Endothelial cell (in vitro differentiated cells): ENCODE data around the gene NOS2. TPM values are rescaled to one million over a fixed set of nuclear protein-coding genes. Genes with fewer than 3 reads are reported as not detected.
"Not testable (repeated sequence)": the region's sequence is repeated elsewhere in the genome, so short reads cannot be mapped to it uniquely, and the experiment has no call there.

Source experiments
- DNase-seq: peaks from one replicate; pipeline ENCODE4 v3.0.0; 2021; ENCODE audit warnings: low spot score
- H3K27ac Mint-ChIP-seq: one replicate; pipeline ENCODE4 v1.8.0; 2021; ENCODE audit warnings: mixed read lengths, inconsistent platforms; ENCODE audit not compliant: unreplicated experiment
- H3K27me3 Mint-ChIP-seq: one replicate; pipeline ENCODE4 v1.8.0; 2021; ENCODE audit warnings: mild to moderate bottlenecking, moderate library complexity, mixed read lengths, inconsistent platforms; ENCODE audit not compliant: unreplicated experiment
- H3K36me3 Mint-ChIP-seq: one replicate; pipeline ENCODE4 v1.8.0; 2021; ENCODE audit warnings: mild to moderate bottlenecking, low read depth, mixed read lengths, inconsistent platforms; ENCODE audit not compliant: unreplicated experiment
- H3K4me1 Mint-ChIP-seq: one replicate; pipeline ENCODE4 v1.8.0; 2021; ENCODE audit warnings: mild to moderate bottlenecking, mixed read lengths, inconsistent platforms; ENCODE audit not compliant: unreplicated experiment
- H3K4me3 Mint-ChIP-seq: one replicate; pipeline ENCODE4 v1.8.0; 2021; ENCODE audit warnings: mild to moderate bottlenecking, mixed read lengths, inconsistent platforms; ENCODE audit not compliant: unreplicated experiment
- H3K9me3 Mint-ChIP-seq: one replicate; pipeline ENCODE4 v1.8.0; 2021; ENCODE audit warnings: mixed read lengths, inconsistent platforms; ENCODE audit not compliant: unreplicated experiment
- total RNA-seq: library from RNA; stranded (reverse); fragmentation: NEBNext Ultra II Directional; extraction: Animal tissue kit (Norgen Biotek cat#: 25700); gene quantifications from one replicate; pipeline ENCODE4 v1.2.1, GENCODE V29; 2021; ENCODE audit not compliant: unreplicated experiment
- TF ChIP-seq, protein P1 (sequence below): fragments of 200-600 bp; sonication (generic); IDR thresholded peaks from one replicate; pipeline ENCODE4 v1.5.0; 2021; ENCODE audit warnings: antibody characterized with exemption; ENCODE audit not compliant: unreplicated experiment

The NOS2 gene
- total RNA-seq, 1 donor from 2014 or later: 1.3 TPM

- Mint-ChIP-seq H3K4me3 (no peak overlapping the region), H3K27ac (no peak overlapping the region), H3K27me3 (peaks cover 4% of the 10 kb centered on the region), H3K4me1 (peaks cover 7% of the 10 kb centered on the region), H3K36me3 (no peaks in the 10 kb centered on the region), H3K9me3 (no peaks in the 10 kb centered on the region)
- no peak for DNase-seq
- TF ChIP-seq, protein P1, sequence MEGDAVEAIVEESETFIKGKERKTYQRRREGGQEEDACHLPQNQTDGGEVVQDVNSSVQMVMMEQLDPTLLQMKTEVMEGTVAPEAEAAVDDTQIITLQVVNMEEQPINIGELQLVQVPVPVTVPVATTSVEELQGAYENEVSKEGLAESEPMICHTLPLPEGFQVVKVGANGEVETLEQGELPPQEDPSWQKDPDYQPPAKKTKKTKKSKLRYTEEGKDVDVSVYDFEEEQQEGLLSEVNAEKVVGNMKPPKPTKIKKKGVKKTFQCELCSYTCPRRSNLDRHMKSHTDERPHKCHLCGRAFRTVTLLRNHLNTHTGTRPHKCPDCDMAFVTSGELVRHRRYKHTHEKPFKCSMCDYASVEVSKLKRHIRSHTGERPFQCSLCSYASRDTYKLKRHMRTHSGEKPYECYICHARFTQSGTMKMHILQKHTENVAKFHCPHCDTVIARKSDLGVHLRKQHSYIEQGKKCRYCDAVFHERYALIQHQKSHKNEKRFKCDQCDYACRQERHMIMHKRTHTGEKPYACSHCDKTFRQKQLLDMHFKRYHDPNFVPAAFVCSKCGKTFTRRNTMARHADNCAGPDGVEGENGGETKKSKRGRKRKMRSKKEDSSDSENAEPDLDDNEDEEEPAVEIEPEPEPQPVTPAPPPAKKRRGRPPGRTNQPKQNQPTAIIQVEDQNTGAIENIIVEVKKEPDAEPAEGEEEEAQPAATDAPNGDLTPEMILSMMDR: no peak
Measured at GRCh38 chr17:27743281-27743885, 56.9 kb downstream of the NOS2 start.

GRCh38 chr17:27741971-27742575 lies 58.3 kb downstream of the NOS2 start:
- H3K4me3 Mint-ChIP-seq: no peak overlapping the region
- H3K27me3 Mint-ChIP-seq: peaks cover 4% of the 10 kb centered on the region
- H3K36me3 Mint-ChIP-seq: no peaks in the 10 kb centered on the region
- TF ChIP-seq, protein P1: no peak
- DNase-seq: no peak
- no peaks in the 10 kb centered on the region for H3K9me3 Mint-ChIP-seq
- H3K4me1 Mint-ChIP-seq: peaks cover 7% of the 10 kb centered on the region
- H3K27ac Mint-ChIP-seq: no peak overlapping the region

- peaks cover 7% of the 10 kb centered on the region for H3K4me1 Mint-ChIP-seq
- no peaks in the 10 kb centered on the region for H3K36me3 Mint-ChIP-seq
- H3K27ac Mint-ChIP-seq: no peak overlapping the region
- H3K27me3 Mint-ChIP-seq: peaks cover 4% of the 10 kb centered on the region
- H3K4me3 Mint-ChIP-seq: no peak overlapping the region
- no peak for DNase-seq
- no peaks in the 10 kb centered on the region for H3K9me3 Mint-ChIP-seq
- TF ChIP-seq, protein P1: no peak
Measured at GRCh38 chr17:27741361-27741861, 58.9 kb downstream of the NOS2 start.

- DNase-seq, H3K4me1 Mint-ChIP-seq, H3K36me3 Mint-ChIP-seq: not testable (repeated sequence)
Measured at GRCh38 chr17:27740541-27740940, 59.8 kb downstream of the NOS2 start.

GRCh38 chr17:27733773-27734172 lies 66.6 kb downstream of the NOS2 start:
- H3K9me3 Mint-ChIP-seq: no peaks in the 10 kb centered on the region
- TF ChIP-seq, protein P1: no peak
- no peak overlapping the region for H3K27ac Mint-ChIP-seq
- H3K4me1 Mint-ChIP-seq: no peaks in the 10 kb centered on the region
- H3K27me3 Mint-ChIP-seq: peaks cover 2% of the 10 kb centered on the region
- H3K4me3 Mint-ChIP-seq: no peak overlapping the region
- no peaks in the 10 kb centered on the region for H3K36me3 Mint-ChIP-seq
- no peak for DNase-seq

More at GRCh38 chr17:27740541-27740940, 59.8 kb downstream of the NOS2 start:
- H3K27ac Mint-ChIP-seq, H3K9me3 Mint-ChIP-seq, H3K27me3 Mint-ChIP-seq, H3K4me3 Mint-ChIP-seq: not testable (repeated sequence)

- not testable (repeated sequence) for H3K9me3 Mint-ChIP-seq, H3K4me3 Mint-ChIP-seq, H3K27ac Mint-ChIP-seq, H3K36me3 Mint-ChIP-seq, DNase-seq, H3K27me3 Mint-ChIP-seq, H3K4me1 Mint-ChIP-seq
Measured at GRCh38 chr17:27732746-27733145, 67.6 kb downstream of the NOS2 start.

GRCh38 chr17:27725982-27726381 lies 74.3 kb downstream of the NOS2 start:
- not testable (repeated sequence) for DNase-seq, H3K27ac Mint-ChIP-seq, H3K4me1 Mint-ChIP-seq, H3K4me3 Mint-ChIP-seq, H3K27me3 Mint-ChIP-seq, H3K36me3 Mint-ChIP-seq, H3K9me3 Mint-ChIP-seq
